Activated T-cell treated with anti-CD3 and anti-CD28 coated beads, Interleukin-2, amount 50 U/mL, for 48 hours (primary cell): Measurements from ENCODE around the gene FANCC.
A peak's percentile ranks its signal among the peaks of the same experiment; 100 is the strongest.
"Not testable (repeated sequence)": the region's sequence is repeated elsewhere in the genome, so short reads cannot be mapped to it uniquely, and the experiment has no call there.

Experiments
- DNase-seq, 2 experiments: peaks; one replicate each; pipeline ENCODE4 v3.0.0-alpha.2; 2020

FANCC gene

GRCh38 chr9:95317119-95317892 is at the start of gene FANCC:
Gene FANCC, minus strand, starts transcription at chr9:95317709. Its CDS starts 68,418 bp downstream, at chr9:95249291.
- DNase-seq, result peak; percentile 89 to 93

GRCh38 chr9:95366731-95367325 is 49.3 kb upstream of the FANCC start:
- no peak for DNase-seq

GRCh38 chr9:95365766-95366165 is 48.3 kb upstream of the FANCC start:
- no peak for DNase-seq

GRCh38 chr9:95363051-95363841 is 45.7 kb upstream of the FANCC start:
- DNase-seq, result no peak

- no peak for DNase-seq
These were observed 43.4 kb upstream of the FANCC start for GRCh38 chr9:95360866-95361265.

DNA sequence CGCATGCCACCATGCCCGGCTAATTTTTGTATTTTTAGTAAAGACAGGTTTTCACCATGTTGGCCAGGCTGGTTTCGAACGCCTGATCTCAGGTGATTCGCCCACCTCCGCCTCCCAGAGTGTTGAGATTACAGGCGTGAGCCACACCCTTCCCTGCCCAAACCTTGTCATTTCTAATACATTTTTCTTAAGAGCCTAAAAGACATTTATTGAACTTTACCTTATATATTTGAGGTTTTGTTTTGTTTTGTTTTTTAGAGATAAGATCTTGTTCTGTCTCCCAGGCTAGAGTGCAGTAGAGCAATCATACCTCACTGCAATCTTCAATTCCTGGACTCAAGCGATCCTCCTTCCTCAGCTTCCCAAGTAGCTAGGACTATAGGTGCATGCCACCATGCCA is 39.8 kb upstream of the FANCC start:
- no peak for DNase-seq

GRCh38 chr9:95355500-95355899 is 38.0 kb upstream of the FANCC start:
- DNase-seq, result no peak

DNA sequence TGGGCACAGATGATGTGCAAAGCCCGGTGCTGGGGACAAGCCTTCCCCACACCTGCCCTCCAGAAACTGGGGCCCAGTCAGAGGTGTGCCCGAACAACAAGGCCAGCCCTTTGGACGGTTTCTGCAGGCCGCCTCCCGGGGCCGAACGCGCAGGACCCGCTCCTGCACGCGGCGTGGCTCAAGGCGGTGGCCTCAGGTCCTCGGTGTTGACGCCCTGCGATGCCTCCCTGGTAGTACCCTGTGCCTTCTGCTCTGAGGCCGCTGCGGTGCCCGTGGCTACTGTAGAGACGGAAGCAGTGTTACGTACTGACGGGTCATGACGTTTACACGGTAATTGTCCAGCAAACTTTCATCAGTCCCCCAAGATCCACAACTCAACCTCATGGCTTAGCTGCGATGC is 33.5 kb upstream of the FANCC start:
- no peak for DNase-seq

DNA sequence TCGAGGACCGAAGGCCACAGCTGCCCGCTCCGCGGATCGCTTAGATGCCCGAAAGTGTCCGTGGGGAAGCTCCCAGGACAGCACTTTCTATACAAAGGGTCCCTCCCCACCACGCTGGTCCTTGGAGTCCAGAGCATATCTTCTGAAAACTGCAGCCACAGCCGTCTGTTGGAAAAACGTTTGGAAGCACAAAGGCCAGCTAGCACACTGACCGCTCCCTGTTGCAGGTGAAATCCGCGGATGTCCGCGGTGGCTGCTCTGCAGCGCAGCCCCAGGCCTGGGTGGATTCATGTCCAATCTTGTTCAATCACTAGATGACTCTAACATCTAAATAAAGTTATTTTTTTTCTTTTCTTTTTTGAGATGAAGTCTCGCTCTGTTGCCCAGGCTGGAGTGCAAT is 32.8 kb upstream of the FANCC start:
- no peak for DNase-seq

DNA sequence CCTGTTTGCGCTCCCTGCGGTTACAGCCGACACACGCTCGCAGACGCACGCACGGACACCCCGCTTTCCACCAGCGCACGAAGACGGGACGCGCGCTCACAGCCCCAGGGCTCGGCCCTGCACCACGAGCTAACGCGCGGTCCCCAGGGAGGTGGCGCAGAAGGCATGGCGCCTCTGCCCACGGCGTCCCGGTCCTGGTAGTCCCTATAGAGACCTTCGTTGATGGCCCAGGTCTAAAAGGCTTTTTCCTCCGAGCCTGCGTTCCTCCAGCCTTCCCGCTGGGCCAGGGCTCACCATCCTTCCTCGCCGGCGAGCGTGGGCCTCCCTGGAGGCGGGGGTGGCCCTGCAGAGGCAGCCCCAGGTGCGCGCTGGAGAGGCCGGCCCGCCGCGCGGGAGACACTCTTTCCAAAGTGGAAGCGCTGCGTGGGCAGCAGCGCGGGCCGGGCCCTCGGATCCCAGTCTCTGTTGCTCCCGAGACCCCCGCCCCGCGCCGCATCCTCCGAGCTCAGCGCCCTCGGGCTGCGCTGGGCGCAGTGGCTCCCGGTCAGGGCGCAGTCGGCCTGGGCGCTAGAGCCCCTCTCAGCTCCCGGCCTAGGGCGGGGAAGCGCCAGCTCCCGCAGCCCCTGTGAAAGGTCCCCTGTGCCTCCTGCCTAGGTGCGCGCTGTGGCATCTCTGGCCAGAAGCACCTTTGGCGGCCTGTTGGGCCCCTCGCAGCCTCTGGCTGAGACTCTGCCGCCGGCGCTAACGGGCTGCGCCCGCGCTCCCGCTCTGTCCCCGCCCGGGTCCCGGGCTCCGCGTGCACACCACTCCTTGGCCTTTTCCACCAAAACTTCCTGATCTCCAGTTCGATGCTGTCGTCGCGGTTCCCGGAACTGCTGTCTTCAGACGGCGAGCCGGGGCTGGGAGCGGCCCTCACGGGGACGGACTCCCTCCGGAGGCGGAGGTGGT is 31.9 kb upstream of the FANCC start:
- DNase-seq, result peak; percentile 26 to 35

DNA sequence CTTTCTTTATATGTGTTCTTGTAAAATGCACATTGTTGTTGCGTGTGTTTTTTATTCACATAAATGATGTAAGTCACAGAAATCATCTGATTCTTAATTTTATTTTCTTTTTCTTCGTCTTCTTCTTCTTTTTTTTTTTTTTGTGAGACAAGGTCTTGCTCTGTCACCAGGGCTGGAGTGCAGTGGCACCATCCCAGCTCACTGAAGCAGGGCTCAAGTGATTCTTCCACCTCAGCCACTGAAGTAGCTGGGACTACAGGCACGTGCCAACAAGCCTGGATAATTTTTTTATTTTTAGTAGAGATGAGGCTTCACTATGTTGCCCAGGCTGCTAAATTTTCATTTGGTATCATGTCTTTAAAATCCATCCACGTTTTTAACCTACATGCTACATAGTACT is 28.5 kb upstream of the FANCC start:
- no peak for DNase-seq

DNA sequence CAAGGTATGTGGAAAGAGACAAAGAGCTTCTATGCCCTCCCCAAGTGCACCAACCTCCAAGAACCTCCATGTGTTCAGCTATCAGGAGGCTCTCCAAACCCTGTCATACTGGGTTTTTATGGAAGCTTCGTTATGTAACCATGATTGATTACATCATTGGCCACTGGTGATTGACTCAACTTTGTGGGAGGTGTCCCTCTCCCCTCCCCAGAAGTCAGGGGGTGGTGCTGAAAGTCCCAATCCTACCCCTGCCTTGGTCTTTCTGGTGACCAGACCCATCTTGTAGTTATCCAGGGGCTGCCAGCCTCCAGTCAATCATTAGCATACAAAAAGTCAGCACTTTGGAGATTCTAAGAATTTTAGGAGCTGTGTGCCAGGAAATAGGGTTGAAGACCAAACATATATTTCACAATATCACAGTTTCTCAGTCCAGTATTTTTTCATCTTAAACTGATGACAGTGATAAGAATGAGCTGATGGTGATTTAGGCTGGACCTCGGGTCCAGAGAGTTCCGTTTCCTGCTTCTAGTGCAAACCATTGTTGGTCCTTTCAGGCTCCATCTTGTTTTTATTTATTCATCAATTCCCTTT is 27.3 kb upstream of the FANCC start:
- DNase-seq, result no peak

- no peak for DNase-seq
These were observed 26.3 kb upstream of the FANCC start for GRCh38 chr9:95343725-95344287.

GRCh38 chr9:95342571-95342970 is 25.1 kb upstream of the FANCC start:
- no peak for DNase-seq

GRCh38 chr9:95341293-95341962 is 23.9 kb upstream of the FANCC start:
- DNase-seq, result no peak

- DNase-seq, result no peak
These were observed 20.7 kb upstream of the FANCC start for GRCh38 chr9:95338243-95338642.

DNA sequence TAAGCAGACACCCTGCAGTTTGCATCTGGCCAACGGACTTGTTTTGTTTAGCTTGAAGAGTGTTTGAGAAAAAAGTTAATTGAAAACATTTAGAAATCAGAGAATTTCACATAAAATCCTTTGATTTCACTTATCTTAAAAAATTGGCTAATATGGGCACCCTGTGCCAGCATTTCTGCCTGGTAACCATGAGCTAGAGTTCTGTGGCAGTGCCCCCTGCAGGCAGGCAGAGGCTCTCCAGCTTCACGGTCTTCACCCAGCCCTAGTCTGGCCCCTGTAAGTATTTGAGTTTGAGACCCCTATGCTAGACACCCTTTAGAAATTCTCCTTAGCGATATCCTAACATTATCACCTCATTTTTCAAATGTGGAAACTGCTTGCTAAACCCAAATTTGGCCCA is 18.8 kb upstream of the FANCC start:
- DNase-seq, result peak in 1 of 2 experiments; percentile 51

GRCh38 chr9:95333426-95333825 is 15.9 kb upstream of the FANCC start:
- no peak for DNase-seq

DNA sequence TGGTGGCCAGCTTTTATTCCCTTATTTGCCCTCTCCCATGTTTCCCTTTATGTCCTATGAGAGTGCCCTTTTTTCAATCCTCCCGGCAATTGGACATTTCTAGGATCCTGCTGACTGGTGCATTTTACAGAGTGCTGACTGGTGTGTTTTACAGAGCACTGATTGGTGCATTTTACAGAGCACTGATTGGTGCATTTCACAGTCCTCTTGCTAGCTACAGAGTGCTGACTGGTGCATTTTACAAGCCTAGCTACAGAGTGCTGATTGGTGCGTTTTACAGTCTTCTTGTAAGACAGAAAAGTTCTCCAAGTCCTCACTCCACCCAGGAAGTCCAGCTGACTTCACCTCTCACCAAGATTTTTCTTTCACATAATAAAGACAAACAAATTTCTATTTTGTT is 15.4 kb upstream of the FANCC start:
- no peak for DNase-seq

DNA sequence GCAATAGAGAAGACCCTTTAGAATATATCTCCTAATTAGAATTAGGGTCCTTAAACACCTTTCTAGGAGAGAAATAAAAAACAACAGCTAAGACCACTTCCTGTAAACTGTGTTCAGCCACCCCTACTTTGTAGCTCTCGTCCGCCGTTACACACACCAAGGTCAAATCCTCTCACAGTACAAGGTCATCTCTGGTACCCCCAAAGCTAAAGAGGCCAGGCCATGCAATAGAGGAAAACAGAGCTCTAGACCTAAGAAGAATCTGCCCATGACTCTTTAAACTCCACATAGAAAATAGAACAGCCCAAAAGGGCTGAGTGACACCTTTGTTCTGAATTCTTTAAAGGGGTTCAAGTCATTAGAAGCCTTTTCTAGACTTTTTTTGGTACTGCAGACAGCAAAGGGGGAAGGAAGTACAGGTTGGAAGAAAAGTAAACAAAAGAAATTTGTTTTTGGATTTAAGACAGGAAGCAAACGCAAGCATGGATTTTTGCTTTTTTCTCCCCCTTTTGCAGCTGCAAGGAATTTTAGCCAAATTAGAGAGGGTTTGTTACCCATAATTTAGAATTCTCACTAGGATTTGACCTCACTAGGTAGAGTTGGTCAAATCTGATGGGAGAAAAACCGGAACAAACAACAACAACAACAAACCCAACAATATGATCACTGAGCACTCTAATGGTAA is 13.4 kb upstream of the FANCC start:
- no peak for DNase-seq

- not testable (repeated sequence) for DNase-seq
These were observed 11.6 kb upstream of the FANCC start for GRCh38 chr9:95329061-95329460.
